Ureter (tissue), 1 donor: Measurements from ENCODE around the gene PAPSS1. TPM values are rescaled to one million over a fixed set of nuclear protein-coding genes. Genes with fewer than 3 reads are reported as not detected.
"Not testable (repeated sequence)": the region's sequence is repeated elsewhere in the genome, so short reads cannot be mapped to it uniquely, and the experiment has no call there.

Experiments
- DNase-seq: peaks from one replicate; pipeline ENCODE4 v3.0.0-alpha.2; 2020; ENCODE audit warnings: low spot score
- total RNA-seq: library from RNA; stranded (reverse); gene quantifications from one replicate; pipeline ENCODE4 v1.2.4, GENCODE V29; 2023
- donor health status: DM: yes; HTN: yes; CAD: no.

Gene PAPSS1
- total RNA-seq, 1 donor from 2014 or later = 44.7 TPM

- not testable (repeated sequence) for DNase-seq
These were observed 6.3 kb upstream of the PAPSS1 start for GRCh38 chr4:107726131-107726925.

- DNase-seq = no peak
These were observed 5.3 kb upstream of the PAPSS1 start for GRCh38 chr4:107725281-107725859.

- not testable (repeated sequence) for DNase-seq
These were observed 3.3 kb upstream of the PAPSS1 start for GRCh38 chr4:107723331-107723730.

- no peak for DNase-seq
These were observed 1.5 kb upstream of the PAPSS1 start for GRCh38 chr4:107721436-107722100.

- DNase-seq = no peak
These were observed 670 bp downstream of the PAPSS1 start for GRCh38 chr4:107719207-107719921.

- no peak for DNase-seq
These were observed 1.6 kb downstream of the PAPSS1 start for GRCh38 chr4:107718351-107718965.

GRCh38 chr4:107714256-107714655 is 5.8 kb downstream of the PAPSS1 start:
- DNase-seq = no peak

GRCh38 chr4:107712236-107712635 is 7.8 kb downstream of the PAPSS1 start:
- DNase-seq = no peak

GRCh38 chr4:107711831-107712230 is 8.2 kb downstream of the PAPSS1 start:
- DNase-seq = no peak

GRCh38 chr4:107710493-107711459 is 9.3 kb downstream of the PAPSS1 start:
- DNase-seq = no peak

GRCh38 chr4:107709916-107710315 is 10.1 kb downstream of the PAPSS1 start:
- no peak for DNase-seq

GRCh38 chr4:107708225-107708624 is 11.8 kb downstream of the PAPSS1 start:
- no peak for DNase-seq

GRCh38 chr4:107705742-107706556 is 14.1 kb downstream of the PAPSS1 start:
- DNase-seq = no peak

- DNase-seq = no peak
These were observed 18.5 kb downstream of the PAPSS1 start for GRCh38 chr4:107701565-107701964.

- no peak for DNase-seq
These were observed 20.4 kb downstream of the PAPSS1 start for GRCh38 chr4:107699466-107700206.

- not testable (repeated sequence) for DNase-seq
These were observed 23.8 kb downstream of the PAPSS1 start for GRCh38 chr4:107696187-107696586.

GRCh38 chr4:107693132-107693531 is 26.9 kb downstream of the PAPSS1 start:
- DNase-seq = no peak

GRCh38 chr4:107692202-107692601 is 27.8 kb downstream of the PAPSS1 start:
- no peak for DNase-seq

GRCh38 chr4:107691378-107691777 is 28.7 kb downstream of the PAPSS1 start:
- DNase-seq = no peak
